PC-3 (cell line): Measurements from ENCODE around the gene CDKL5. TPM values are rescaled to one million over a fixed set of nuclear protein-coding genes. Genes with fewer than 3 reads are reported as not detected.

Experiments
- ATAC-seq: fragments of 200-7000 bp; cut with Tn5 transposase; 2 replicates; pipeline ENCODE4 v1.9.1; 2020; ENCODE audit warnings: mild to moderate bottlenecking, moderate library complexity
- BruUV-seq: library from RNA; stranded (reverse); fragments of 400-500 nt; replicated peaks from 2 replicates; lab custom pipeline; 2021; lab: Mats Ljungman, UMichigan
- CTCF ChIA-PET: fragments of 300-600 bp; sonication (Branson Sonifier 250); formaldehyde crosslinking; loops from one replicate; lab custom pipeline; 2022; ENCODE audit warnings: antibody characterized with exemption; lab: Charles Lee
- POLR2A ChIA-PET: fragments of 300-600 bp; sonication (Branson Sonifier 250); formaldehyde crosslinking; loops from one replicate; lab custom pipeline; 2022; ENCODE audit warnings: antibody characterized with exemption; ENCODE audit not compliant: unreplicated experiment; lab: Charles Lee
- DNase-seq: peaks from one replicate; pipeline ENCODE4 v3.0.0-alpha.2; 2015
- H2AFZ ChIP-seq: fragments of 300-600 bp; sonication (generic); 2 replicates; pipeline ENCODE4 v1.6.0; 2016; ENCODE audit warnings: antibody characterized with exemption, low read length
- H3F3A ChIP-seq: fragments of 300-600 bp; sonication (generic); one replicate; pipeline ENCODE4 v1.6.0; 2017; ENCODE audit warnings: antibody characterized with exemption, low read length, control low read depth, mild to moderate bottlenecking; ENCODE audit not compliant: unreplicated experiment
- H3K27ac ChIP-seq: fragments of 300-600 bp; sonication (generic); 2 replicates; pipeline ENCODE4 v1.5.1; 2016; ENCODE audit warnings: mild to moderate bottlenecking, low read length
- H3K27me3 ChIP-seq: fragments of 300-600 bp; sonication (generic); 2 replicates; pipeline ENCODE4 v1.6.1; 2016; ENCODE audit warnings: low read length, mixed read lengths
- H3K36me3 ChIP-seq: fragments of 300-600 bp; sonication (generic); 2 replicates; pipeline ENCODE4 v1.6.1; 2016; ENCODE audit warnings: low read depth, mixed run types, low read length, mixed read lengths
- H3K4me1 ChIP-seq: fragments of 300-600 bp; sonication (generic); 2 replicates; pipeline ENCODE4 v1.5.1; 2016; ENCODE audit warnings: low read length; ENCODE audit not compliant: insufficient read depth
- H3K4me2 ChIP-seq: fragments of 300-600 bp; sonication (generic); 2 replicates; pipeline ENCODE4 v1.6.0; 2016; ENCODE audit warnings: low read length
- H3K4me3 ChIP-seq: fragments of 300-600 bp; sonication (generic); 2 replicates; pipeline ENCODE4 v1.5.1; 2016; ENCODE audit warnings: mild to moderate bottlenecking, low read length, mixed read lengths
- H3K79me2 ChIP-seq: fragments of 300-600 bp; sonication (generic); 2 replicates; pipeline ENCODE4 v1.6.1; 2017; ENCODE audit warnings: low read length, mixed read lengths
- H3K9ac ChIP-seq: fragments of 300-600 bp; sonication (generic); 2 replicates; pipeline ENCODE4 v1.6.0; 2016; ENCODE audit warnings: mild to moderate bottlenecking, low read length
- H3K9me2 ChIP-seq: fragments of 300-600 bp; sonication (generic); replicated peaks from 2 replicates; pipeline ENCODE4 v1.6.1; 2016; ENCODE audit warnings: mixed run types, low read length, mixed read lengths
- H3K9me3 ChIP-seq: fragments of 300-600 bp; sonication (generic); 2 replicates; pipeline ENCODE4 v1.6.1; 2016; ENCODE audit warnings: low read length, mixed read lengths
- H4K20me1 ChIP-seq: fragments of 300-600 bp; sonication (generic); 2 replicates; pipeline ENCODE4 v1.6.1; 2016; ENCODE audit warnings: low read length, mixed read lengths
- CTCF ChIP-seq: fragments of 300-600 bp; sonication (generic); conservative IDR thresholded peaks from 2 replicates; pipeline ENCODE4 v1.5.1; 2017; ENCODE audit warnings: antibody characterized with exemption, low read depth, mild to moderate bottlenecking, low read length
- EZH2 ChIP-seq: fragments of 300-600 bp; sonication (generic); IDR thresholded peaks from one replicate; pipeline ENCODE4 v1.6.1; 2017; ENCODE audit warnings: antibody characterized with exemption, mild to moderate bottlenecking, low read length; ENCODE audit not compliant: unreplicated experiment
- EZH2phosphoT487 ChIP-seq: fragments of 300-600 bp; sonication (generic); IDR thresholded peaks from 2 replicates; pipeline ENCODE4 v1.6.1; 2018; ENCODE audit warnings: mild to moderate bottlenecking, antibody characterized with exemption, low read length, borderline replicate concordance
- intact Hi-C: fragments of 100-400 bp; cut with micrococcal nuclease; formaldehyde crosslinking; loops from 2 replicates; pipeline ENCODE4 v1.9.0; 2023
- total RNA-seq: library from RNA; depleted of rRNA; stranded (reverse); fragments of >200 nt; gene quantifications from 2 replicates; pipeline ENCODE4 v1.2.3, GENCODE V29; 2014

CDKL5 gene
- total RNA-seq, 1 experiment from 2014 or later: 2.9 TPM

DNA sequence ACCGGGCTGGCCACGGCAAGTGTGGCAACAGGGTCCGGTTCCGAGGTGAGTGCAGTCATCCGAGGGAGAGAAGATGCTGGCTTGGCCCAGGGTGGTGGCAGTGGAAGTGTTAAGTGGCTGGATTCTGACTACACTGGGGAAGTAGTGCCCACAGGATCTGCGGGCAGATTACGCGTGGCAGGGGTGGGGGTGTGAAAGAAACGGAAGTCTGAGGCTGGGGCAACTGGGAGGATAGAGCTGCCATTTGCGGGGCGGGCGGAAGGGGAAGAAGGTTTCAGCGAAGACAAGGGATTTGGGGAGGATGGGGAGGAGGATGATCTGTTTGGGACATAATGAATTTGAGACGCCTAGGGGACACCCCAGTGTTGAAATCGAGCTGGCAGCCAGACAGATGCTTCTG is 241.2 kb downstream of the CDKL5 start:
- H4K20me1 ChIP-seq: no peaks in the 10 kb centered on the region
- no peak for TF ChIP-seq EZH2phosphoT487
- no peak for TF ChIP-seq CTCF
- no peak for TF ChIP-seq EZH2
- no peaks in the 10 kb centered on the region for H3K79me2 ChIP-seq
- no peak overlapping the region for H3K4me3 ChIP-seq
- no peak overlapping the region for H3K27ac ChIP-seq
- no peak for ATAC-seq
- H3F3A ChIP-seq: no peaks in the 10 kb centered on the region
- ChIA-PET CTCF (no interaction called here), POLR2A (no interaction called here)
- no peak overlapping the region for H3K4me2 ChIP-seq
- no peaks in the 10 kb centered on the region for H3K9me3 ChIP-seq
- no peak overlapping the region for H2AFZ ChIP-seq
- DNase-seq: no peak
- no TSS peak for BruUV-seq
- H3K36me3 ChIP-seq: no peaks in the 10 kb centered on the region
- no peaks in the 10 kb centered on the region for H3K9me2 ChIP-seq
- H3K9ac ChIP-seq: no peak overlapping the region
- H3K27me3 ChIP-seq: no peaks in the 10 kb centered on the region
- intact Hi-C loops: no loop called here
- H3K4me1 ChIP-seq: no peaks in the 10 kb centered on the region

- Histone ChIP-seq H3K9me2 (no peaks in the 10 kb centered on the region), H3F3A (no peaks in the 10 kb centered on the region), H3K27ac (no peak overlapping the region), H3K9ac (no peak overlapping the region), H2AFZ (no peak overlapping the region), H4K20me1 (no peaks in the 10 kb centered on the region), H3K79me2 (no peaks in the 10 kb centered on the region), H3K27me3 (no peaks in the 10 kb centered on the region), H3K4me1 (no peaks in the 10 kb centered on the region), H3K36me3 (no peaks in the 10 kb centered on the region), H3K4me2 (no peak overlapping the region), H3K9me3 (no peaks in the 10 kb centered on the region), H3K4me3 (no peak overlapping the region)
- intact Hi-C loops: no loop called here
- no peak for DNase-seq
- no peak for ATAC-seq
- no peak for TF ChIP-seq CTCF
- TF ChIP-seq EZH2: no peak
- ChIA-PET POLR2A (no interaction called here), CTCF (no interaction called here)
- BruUV-seq: no TSS peak
Measured at GRCh38 chrX:18668071-18668835, 242.8 kb downstream of the CDKL5 start.

GRCh38 chrX:18672008-18672407 is 246.6 kb downstream of the CDKL5 start, which contains the start of gene RS1:
TSS of gene RS1 (minus strand) at chrX:18672108. CDS start at chrX:18672068, 40 bp downstream.
- no peaks in the 10 kb centered on the region for H3K79me2 ChIP-seq
- ATAC-seq (no peak), DNase-seq (no peak)
- POLR2A ChIA-PET: no interaction called here
- peaks cover 4% of the 10 kb centered on the region; the same call in 1 of the 2 replicates for H3K4me1 ChIP-seq
- H3K4me3 ChIP-seq: no peak within 1 kb of the TSS
- no peaks in the 10 kb centered on the region for H3K36me3 ChIP-seq
- H3K27ac ChIP-seq: no peak within 1 kb of the TSS
- no peak within 1 kb of the TSS for H3K4me2 ChIP-seq
- no peak within 1 kb of the TSS for H2AFZ ChIP-seq
- no peaks in the 10 kb centered on the region for H3K27me3 ChIP-seq
- intact Hi-C loops: no loop called here
- CTCF ChIA-PET: no interaction called here
- no peaks in the 10 kb centered on the region for H4K20me1 ChIP-seq
- TF ChIP-seq EZH2phosphoT487 (no peak), CTCF (no peak), EZH2 (no peak)
- H3F3A ChIP-seq: no peaks in the 10 kb centered on the region
- BruUV-seq: no TSS peak
- H3K9ac ChIP-seq: no peak within 1 kb of the TSS
- no peaks in the 10 kb centered on the region for H3K9me2 ChIP-seq
- no peaks in the 10 kb centered on the region for H3K9me3 ChIP-seq
